Measurements from ENCODE around the gene ZNF341. TPM values are rescaled to one million over a fixed set of nuclear protein-coding genes. Genes with fewer than 3 reads are reported as not detected.

Gene ZNF341
- total and polyA plus RNA-seq, 2 experiments from 2014 or later: 2.3 to 2.8 TPM

DNA sequence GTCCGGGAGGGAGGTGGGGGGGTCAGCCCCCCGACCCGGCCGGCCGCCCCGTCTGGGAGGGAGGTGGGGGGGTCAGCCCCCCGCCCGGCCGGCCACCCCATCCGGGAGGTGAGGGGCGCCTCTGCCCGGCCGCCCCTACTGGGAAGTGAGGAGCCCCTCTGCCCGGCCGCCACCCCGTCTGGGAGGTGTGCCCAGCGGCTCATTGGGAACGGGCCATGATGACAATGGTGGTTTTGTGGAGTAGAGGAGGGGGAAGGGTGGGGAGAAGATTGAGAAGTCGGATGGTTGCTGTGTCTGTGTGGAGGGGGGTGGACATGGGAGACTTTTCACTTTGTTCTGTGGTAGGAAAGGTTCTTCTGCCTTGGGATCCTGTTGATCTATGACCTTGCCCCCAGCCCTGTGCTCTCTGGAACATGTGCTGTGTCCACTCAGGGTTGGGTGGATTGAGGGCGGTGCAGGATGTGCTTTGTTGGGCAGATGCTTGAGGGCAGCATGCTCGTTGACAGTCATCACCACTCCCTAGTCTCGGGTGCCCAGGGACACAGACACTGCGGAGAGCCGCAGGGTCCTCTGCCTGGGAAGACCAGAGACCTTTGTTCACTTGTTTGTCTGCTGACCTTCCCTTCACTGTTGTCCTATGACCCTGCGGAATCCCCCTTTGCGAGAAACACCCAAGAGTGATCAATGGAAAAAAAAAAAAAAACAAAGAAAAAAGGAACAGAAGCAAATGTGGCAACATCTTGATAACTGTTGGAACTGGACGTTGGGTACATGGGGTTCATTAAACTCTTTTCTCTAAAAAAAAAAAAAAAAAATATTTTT lies 30.0 kb upstream of the ZNF341 start:
- no peak overlapping the region for H3K27ac ChIP-seq

DNA sequence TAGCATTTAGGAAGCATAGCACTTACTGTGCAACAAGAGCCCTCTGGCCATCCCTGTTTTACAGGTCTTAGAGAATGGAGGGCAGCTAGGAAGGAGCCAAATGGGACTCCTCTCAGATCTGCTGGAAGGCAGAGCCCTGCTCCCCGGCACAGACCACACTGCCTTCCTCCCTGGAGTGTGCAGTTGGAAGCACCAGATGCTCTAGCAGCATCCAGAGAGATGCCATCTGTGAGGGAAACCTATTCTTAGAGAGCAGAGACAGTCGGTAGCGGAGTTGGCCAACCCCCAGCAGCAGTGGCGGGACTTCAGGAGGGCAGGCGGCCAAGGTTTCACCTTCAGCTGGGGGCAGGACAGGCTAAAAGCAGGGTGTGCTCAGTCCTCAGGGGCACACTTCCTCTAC lies 28.9 kb upstream of the ZNF341 start:
- Histone ChIP-seq H3K79me2 (ENCODE audit: insufficient read depth) (no peaks in the 10 kb centered on the region), H3K4me1 (ENCODE audit: insufficient read depth) (no peaks in the 10 kb centered on the region), H4K20me1 (ENCODE audit: insufficient read depth) (no peaks in the 10 kb centered on the region), H3K4me2 (ENCODE audit: unreplicated experiment) (no peak overlapping the region), H2AFZ (no peak overlapping the region), H3K27ac (no peak overlapping the region), H3K4me3 (no peak overlapping the region), H3F3A (ENCODE audit: insufficient read depth) (no peaks in the 10 kb centered on the region; the same call in 1 of the 2 replicates), H3K27me3 (replicated peaks; ENCODE audit: insufficient read depth) (no peaks in the 10 kb centered on the region), H3K9ac (no peak overlapping the region), H3K36me3 (ENCODE audit: low read depth) (no peaks in the 10 kb centered on the region), H3K9me3 (ENCODE audit: low read depth) (no peaks in the 10 kb centered on the region), H3K9me2 (ENCODE audit: insufficient read depth) (no peaks in the 10 kb centered on the region)
- in situ Hi-C loops (cut with MboI): no loop called here
- 51 to 55% methylated on average over 3 to 5 of the region's 5 CpGs for WGBS, 2 experiments (ENCODE audit: low coverage in 1 of 2, low lambda C conversion rate in 2 of 2, missing lambda C conversion rate in 2 of 2)
- TF ChIP-seq EZH2 (IDR thresholded peaks at IDR 0.05; ENCODE audit: insufficient read depth, poor library complexity, severe bottlenecking): no peak
- no peak for TF ChIP-seq EZH2phosphoT487 (IDR thresholded peaks at IDR 0.05; ENCODE audit: insufficient read depth, low read depth)
- no peak for DNase-seq

More for the DNA sequence above, 30.0 kb upstream of the ZNF341 start:
- H3F3A ChIP-seq (ENCODE audit: insufficient read depth): peaks cover 8% of the 10 kb centered on the region
- H3K9me2 ChIP-seq (ENCODE audit: insufficient read depth): no peaks in the 10 kb centered on the region
- H4K20me1 ChIP-seq (ENCODE audit: insufficient read depth): no peaks in the 10 kb centered on the region
- H3K79me2 ChIP-seq (ENCODE audit: insufficient read depth): no peaks in the 10 kb centered on the region
- no peaks in the 10 kb centered on the region for H3K27me3 ChIP-seq (replicated peaks; ENCODE audit: insufficient read depth)
- TF ChIP-seq EZH2 (IDR thresholded peaks at IDR 0.05; ENCODE audit: insufficient read depth, poor library complexity, severe bottlenecking): no peak
- TF ChIP-seq EZH2phosphoT487 (IDR thresholded peaks at IDR 0.05; ENCODE audit: insufficient read depth, low read depth): no peak
- no peak for DNase-seq
- 80 to 82% methylated on average over 8 to 19 of the region's 27 CpGs for WGBS, 2 experiments (ENCODE audit: low coverage in 1 of 2, low lambda C conversion rate in 2 of 2, missing lambda C conversion rate in 2 of 2)
- H3K9ac ChIP-seq: no peak overlapping the region
- H3K4me3 ChIP-seq: no peak overlapping the region
- in situ Hi-C loops (cut with MboI): no loop called here
- H3K4me2 ChIP-seq (ENCODE audit: unreplicated experiment): no peak overlapping the region
- H3K9me3 ChIP-seq (ENCODE audit: low read depth): no peaks in the 10 kb centered on the region
- H3K4me1 ChIP-seq (ENCODE audit: insufficient read depth): peaks cover 8% of the 10 kb centered on the region
- H3K36me3 ChIP-seq (ENCODE audit: low read depth): no peaks in the 10 kb centered on the region
- no peak overlapping the region for H2AFZ ChIP-seq

DNA sequence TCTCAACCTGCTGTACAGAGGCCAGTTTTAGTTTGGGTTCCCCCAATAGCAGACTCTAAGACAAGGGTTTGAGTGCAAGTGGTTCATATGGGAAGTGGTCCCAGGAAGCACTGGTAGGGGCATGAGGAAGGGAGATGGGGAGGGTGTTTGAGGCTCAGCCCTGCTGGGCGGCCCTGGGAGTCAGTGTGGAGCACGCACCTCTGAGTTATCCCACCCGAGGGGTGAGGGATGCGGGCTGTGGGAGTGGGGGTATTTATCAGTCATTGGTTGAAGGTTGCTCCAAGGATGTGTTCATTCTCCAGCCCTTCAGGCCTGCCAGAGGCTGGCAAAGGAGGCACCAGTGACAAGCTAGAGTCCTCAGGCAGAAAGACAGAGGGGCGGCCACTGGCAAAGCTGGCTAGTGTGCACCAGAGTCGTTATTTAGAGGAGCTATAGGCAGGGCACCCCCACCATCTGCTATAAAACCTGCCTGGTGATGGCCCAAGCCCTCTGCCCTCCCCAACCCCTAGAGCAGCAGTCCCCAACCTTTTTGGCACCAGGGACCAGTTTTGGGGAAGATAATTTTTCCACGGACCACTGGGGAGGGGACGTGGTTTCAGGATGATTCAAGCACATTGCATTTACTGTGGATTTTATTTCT lies 28.2 kb upstream of the ZNF341 start:
- no peak for DNase-seq
- Histone ChIP-seq H3K4me2 (ENCODE audit: unreplicated experiment) (no peak overlapping the region), H3K27ac (no peak overlapping the region), H3K79me2 (ENCODE audit: insufficient read depth) (no peaks in the 10 kb centered on the region), H3F3A (ENCODE audit: insufficient read depth) (no peaks in the 10 kb centered on the region), H4K20me1 (ENCODE audit: insufficient read depth) (no peaks in the 10 kb centered on the region), H3K9me2 (ENCODE audit: insufficient read depth) (no peaks in the 10 kb centered on the region), H3K4me1 (ENCODE audit: insufficient read depth) (no peaks in the 10 kb centered on the region), H3K4me3 (no peak overlapping the region), H3K9me3 (ENCODE audit: low read depth) (no peaks in the 10 kb centered on the region), H3K36me3 (ENCODE audit: low read depth) (no peaks in the 10 kb centered on the region), H3K27me3 (replicated peaks; ENCODE audit: insufficient read depth) (no peaks in the 10 kb centered on the region), H3K9ac (no peak overlapping the region), H2AFZ (no peak overlapping the region)
- WGBS, 2 experiments (ENCODE audit: low coverage in 1 of 2, low lambda C conversion rate in 2 of 2, missing lambda C conversion rate in 2 of 2): 84 to 87% methylated on average over 8 of the region's 8 CpGs
- in situ Hi-C loops (cut with MboI): no loop called here
- TF ChIP-seq EZH2 (IDR thresholded peaks at IDR 0.05; ENCODE audit: insufficient read depth, poor library complexity, severe bottlenecking) (no peak), EZH2phosphoT487 (IDR thresholded peaks at IDR 0.05; ENCODE audit: insufficient read depth, low read depth) (no peak)

DNA sequence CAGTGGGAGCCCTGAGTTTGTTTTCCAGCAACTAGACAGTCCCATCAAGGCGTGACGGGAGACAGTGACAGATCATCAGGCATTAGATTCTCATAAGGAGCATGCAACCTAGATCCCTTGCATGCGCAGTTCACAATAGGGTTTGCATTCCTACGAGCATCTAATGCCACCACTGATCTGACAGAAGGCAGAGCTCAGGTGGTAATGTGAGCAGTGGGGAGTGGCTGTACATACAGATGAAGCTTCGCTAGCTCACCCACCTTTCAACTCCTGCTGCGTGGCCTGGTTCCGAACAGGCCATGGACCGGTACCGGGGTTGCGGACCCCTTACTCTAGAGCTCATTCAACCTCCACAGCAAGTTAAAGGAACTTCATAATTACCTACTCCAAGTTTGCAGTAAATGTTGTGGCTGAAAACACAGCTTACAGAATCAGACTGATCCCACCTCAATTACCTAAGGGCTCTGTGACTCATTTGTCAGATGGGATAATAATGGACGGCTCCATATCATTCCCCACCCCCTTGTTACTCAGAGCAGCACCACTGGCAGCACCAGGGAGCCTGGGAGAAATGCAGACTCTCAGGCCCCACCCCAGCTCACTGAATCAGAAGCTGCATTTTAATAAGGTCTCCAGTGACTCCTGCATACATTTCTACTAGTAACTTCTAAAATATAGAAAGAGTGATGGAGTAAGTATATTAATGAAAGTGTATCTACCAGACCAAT lies 27.4 kb upstream of the ZNF341 start:
- 91 to 92% methylated on average over 11 of the region's 11 CpGs for WGBS, 2 experiments (ENCODE audit: low coverage in 1 of 2, low lambda C conversion rate in 2 of 2, missing lambda C conversion rate in 2 of 2)
- no peaks in the 10 kb centered on the region for H3K9me3 ChIP-seq (ENCODE audit: low read depth)
- no peaks in the 10 kb centered on the region for H3F3A ChIP-seq (ENCODE audit: insufficient read depth)
- no peaks in the 10 kb centered on the region for H3K79me2 ChIP-seq (ENCODE audit: insufficient read depth)
- no peak overlapping the region for H3K4me2 ChIP-seq (ENCODE audit: unreplicated experiment)
- H3K27me3 ChIP-seq (replicated peaks; ENCODE audit: insufficient read depth): no peaks in the 10 kb centered on the region
- H4K20me1 ChIP-seq (ENCODE audit: insufficient read depth): no peaks in the 10 kb centered on the region
- no peaks in the 10 kb centered on the region for H3K36me3 ChIP-seq (ENCODE audit: low read depth)
- H3K4me3 ChIP-seq: no peak overlapping the region
- DNase-seq: peak; percentile 20
- in situ Hi-C loops (cut with MboI): no loop called here
- no peaks in the 10 kb centered on the region for H3K9me2 ChIP-seq (ENCODE audit: insufficient read depth)
- no peaks in the 10 kb centered on the region for H3K4me1 ChIP-seq (ENCODE audit: insufficient read depth)
- H3K9ac ChIP-seq: no peak overlapping the region
- TF ChIP-seq EZH2phosphoT487 (IDR thresholded peaks at IDR 0.05; ENCODE audit: insufficient read depth, low read depth): no peak
- TF ChIP-seq EZH2 (IDR thresholded peaks at IDR 0.05; ENCODE audit: insufficient read depth, poor library complexity, severe bottlenecking): no peak
- H2AFZ ChIP-seq: no peak overlapping the region
- H3K27ac ChIP-seq: no peak overlapping the region
